Measurements from ENCODE around the gene GABRR2.
"Not testable (repeated sequence)": the region's sequence is repeated elsewhere in the genome, so short reads cannot be mapped to it uniquely, and the experiment has no call there.

The GABRR2 gene

DNA sequence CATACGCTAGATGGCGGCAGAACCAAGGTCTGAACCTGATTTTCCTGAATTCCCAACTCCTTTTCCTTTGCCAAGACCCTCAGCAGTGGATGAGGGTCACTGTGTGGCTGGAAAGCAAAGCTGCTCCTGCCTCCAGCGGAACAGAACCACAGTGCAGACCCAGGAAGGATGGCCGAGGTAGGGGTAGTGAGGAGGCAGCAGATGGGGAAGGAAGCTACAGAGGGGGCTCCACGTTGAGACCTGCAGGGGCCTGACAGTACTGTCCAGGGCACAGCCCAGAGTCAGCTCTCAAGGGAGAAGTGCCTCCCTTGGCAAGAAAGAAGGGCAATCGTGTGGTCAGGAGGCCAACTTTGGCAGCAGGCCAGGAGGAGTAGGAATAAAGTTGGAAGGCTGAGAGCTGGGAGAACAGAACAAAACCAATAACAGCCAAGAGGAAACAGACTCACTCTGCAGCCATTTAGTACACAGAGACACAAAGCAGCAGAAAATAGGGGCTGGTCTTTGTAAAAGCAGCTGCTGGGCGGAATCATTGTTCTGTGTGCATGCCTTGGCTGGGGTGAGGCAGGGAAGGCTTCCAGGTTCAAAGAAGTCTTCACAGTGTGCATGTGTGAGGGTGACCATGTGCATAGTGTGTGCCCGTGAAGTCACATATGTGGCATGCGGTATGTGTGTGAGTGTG, 3.1 kb downstream of the GABRR2 start:
- H3K27ac ChIP-seq = peak overlapping the region; percentile 45; the same call in 1 of the 2 replicates
- TF ChIP-seq ZFX (IDR thresholded peaks at IDR 0.05) = no peak
- TF ChIP-seq, protein P1, sequence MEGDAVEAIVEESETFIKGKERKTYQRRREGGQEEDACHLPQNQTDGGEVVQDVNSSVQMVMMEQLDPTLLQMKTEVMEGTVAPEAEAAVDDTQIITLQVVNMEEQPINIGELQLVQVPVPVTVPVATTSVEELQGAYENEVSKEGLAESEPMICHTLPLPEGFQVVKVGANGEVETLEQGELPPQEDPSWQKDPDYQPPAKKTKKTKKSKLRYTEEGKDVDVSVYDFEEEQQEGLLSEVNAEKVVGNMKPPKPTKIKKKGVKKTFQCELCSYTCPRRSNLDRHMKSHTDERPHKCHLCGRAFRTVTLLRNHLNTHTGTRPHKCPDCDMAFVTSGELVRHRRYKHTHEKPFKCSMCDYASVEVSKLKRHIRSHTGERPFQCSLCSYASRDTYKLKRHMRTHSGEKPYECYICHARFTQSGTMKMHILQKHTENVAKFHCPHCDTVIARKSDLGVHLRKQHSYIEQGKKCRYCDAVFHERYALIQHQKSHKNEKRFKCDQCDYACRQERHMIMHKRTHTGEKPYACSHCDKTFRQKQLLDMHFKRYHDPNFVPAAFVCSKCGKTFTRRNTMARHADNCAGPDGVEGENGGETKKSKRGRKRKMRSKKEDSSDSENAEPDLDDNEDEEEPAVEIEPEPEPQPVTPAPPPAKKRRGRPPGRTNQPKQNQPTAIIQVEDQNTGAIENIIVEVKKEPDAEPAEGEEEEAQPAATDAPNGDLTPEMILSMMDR (conservative IDR thresholded peaks at IDR 0.05) = no peak; the same call in none of the 2 replicates

- H3K27ac ChIP-seq = peak overlapping the region; percentile 45; the same call in 1 of the 2 replicates
Measured at GRCh38 chr6:89311530-89311852, 3.6 kb downstream of the GABRR2 start.

DNA sequence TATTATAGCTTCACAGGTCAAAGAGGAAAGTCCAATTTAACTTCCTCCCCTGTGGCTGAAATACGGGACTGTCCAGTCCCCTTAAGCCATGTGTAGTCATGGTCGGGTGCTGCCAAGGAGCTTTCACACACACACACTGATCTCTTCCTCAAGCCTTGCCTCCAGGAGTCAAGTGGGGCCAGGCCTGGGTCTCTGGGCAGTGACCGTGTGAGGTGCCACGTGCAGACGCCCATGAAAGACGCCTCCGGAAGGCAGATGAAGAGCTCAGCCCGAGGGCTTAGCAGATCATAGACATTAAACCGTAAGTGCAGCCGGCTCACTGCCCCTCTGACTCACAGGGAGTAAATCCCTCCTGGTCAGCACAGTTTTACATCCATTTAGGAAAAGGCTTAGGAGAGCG, 4.2 kb downstream of the GABRR2 start:
- no peak for TF ChIP-seq ZFX (IDR thresholded peaks at IDR 0.05)
- TF ChIP-seq, protein P1 (conservative IDR thresholded peaks at IDR 0.05) = no peak
- H3K27ac ChIP-seq = no peak overlapping the region

More at GRCh38 chr6:89311530-89311852, 3.6 kb downstream of the GABRR2 start:
- TF ChIP-seq, protein P1 (conservative IDR thresholded peaks at IDR 0.05) = peak; percentile 24; the same call in 1 of the 2 replicates
- TF ChIP-seq ZFX (IDR thresholded peaks at IDR 0.05) = no peak

DNA sequence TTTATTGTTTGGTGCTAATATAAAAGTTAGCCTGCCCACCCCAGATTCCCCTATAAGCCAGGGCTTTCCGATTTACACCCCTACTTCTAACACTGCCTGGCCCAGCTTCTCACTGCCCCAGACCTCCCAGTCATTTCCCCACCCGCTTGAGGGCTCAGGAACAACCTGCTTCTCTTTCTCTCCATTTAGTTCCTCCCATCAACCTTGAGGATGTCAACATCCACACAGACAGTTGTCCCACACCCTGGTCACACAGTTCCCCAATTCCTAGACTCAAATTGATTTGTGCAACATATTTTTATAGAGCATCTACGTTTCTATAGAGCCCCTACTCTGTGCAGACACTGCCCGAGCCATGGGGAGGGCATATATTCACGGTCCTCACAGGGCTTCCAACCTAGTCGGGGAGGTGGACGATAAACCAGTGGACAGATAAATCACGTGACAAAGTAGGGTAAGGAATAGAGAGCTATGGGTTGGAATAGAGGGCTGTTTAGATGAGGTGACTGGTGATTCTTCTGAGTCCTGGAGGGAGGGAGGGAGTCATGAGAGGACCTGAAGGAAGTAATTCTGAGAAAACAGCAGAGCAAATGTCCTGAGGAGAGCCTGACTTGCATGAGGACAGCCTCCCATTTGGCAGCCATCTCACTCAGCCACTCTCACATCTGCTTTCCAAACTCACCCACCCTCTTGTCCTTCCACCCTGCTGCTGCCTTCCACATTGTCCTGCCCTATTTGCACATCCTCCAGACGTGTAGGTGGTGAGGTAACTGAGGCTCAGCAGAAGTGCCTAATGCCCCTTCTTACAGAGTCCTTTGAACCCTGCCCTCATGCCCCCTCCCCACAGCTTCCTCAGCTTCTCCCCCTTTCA, 6.3 kb downstream of the GABRR2 start:
- TF ChIP-seq, protein P1 (conservative IDR thresholded peaks at IDR 0.05) = no peak
- TF ChIP-seq ZFX (IDR thresholded peaks at IDR 0.05) = no peak
- H3K27ac ChIP-seq = no peak overlapping the region

GRCh38 chr6:89304517-89304916, 10.6 kb downstream of the GABRR2 start:
- not testable (repeated sequence) for H3K27ac ChIP-seq

DNA sequence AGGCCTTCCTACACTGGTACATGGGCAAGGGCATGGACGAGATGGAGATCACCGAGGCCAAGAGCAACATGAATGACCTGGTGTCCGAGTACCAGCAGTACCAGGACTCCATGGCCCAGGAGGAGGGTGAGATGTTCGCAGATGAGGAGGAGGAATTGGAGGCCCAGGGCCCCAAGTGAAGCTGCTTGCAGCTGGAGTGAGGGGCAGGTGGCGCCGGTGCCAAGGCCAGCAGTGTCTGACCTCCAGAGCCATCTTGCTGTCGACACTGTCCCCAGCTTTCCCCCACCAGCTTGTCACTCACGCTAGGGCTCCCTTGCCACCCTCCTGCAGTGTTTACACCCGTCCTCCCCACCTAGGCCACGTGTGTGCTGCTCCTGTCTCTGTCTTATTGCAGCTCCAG, 12.2 kb downstream of the GABRR2 start:
- TF ChIP-seq ZFX (IDR thresholded peaks at IDR 0.05) = no peak
- H3K27ac ChIP-seq = no peak overlapping the region

GRCh38 chr6:89302195-89302770, 12.8 kb downstream of the GABRR2 start:
- H3K27ac ChIP-seq = no peak overlapping the region

More at GRCh38 chr6:89302195-89302770, 12.8 kb downstream of the GABRR2 start:
- TF ChIP-seq, protein P1 (conservative IDR thresholded peaks at IDR 0.05) = no peak
- no peak for TF ChIP-seq ZFX (IDR thresholded peaks at IDR 0.05)

Data from C4-2B (cell line).